GM21390 (cell line): ENCODE measurements around the gene MYO1H.
"Not testable (repeated sequence)": the region's sequence is repeated elsewhere in the genome, so short reads cannot be mapped to it uniquely, and the experiment has no call there.

Experiments used
- ATAC-seq: cut with Tn5 transposase; IDR thresholded peaks from one replicate; pipeline ENCODE4 v1.9.1; 2021; ENCODE audit not compliant: unreplicated experiment

MYO1H gene

DNA sequence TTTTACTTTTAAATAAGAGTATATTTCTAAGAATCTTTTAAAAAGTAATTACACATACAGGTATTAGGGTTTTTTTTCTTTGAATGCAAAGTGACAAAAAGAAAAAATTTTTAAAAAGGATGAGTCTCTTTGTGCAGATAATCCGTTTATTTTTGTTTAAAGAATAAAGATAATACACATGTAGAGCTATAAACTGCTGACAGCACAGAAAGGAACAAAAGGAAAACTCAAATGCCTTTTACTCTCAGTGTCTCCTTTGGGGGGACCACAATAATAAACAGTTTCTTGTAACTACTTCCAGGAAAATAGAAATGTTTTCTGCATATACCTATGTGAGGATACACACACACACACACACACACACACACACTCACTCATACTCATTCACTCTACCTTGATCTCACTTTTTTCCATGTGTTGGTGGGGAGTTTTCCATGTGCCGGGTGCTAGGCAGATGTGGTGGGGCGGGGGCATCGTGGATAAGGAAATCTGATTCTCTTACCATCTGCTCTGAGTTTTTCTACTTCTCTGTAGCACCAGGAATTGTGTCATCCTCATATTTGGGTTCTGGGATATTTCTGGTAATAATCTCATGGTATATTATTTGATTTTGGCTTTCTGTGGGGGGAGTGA, 71.3 kb downstream of the MYO1H start:
- no peak for ATAC-seq

- ATAC-seq, result no peak
These were observed 73.8 kb downstream of the MYO1H start for GRCh38 chr12:109421355-109422087.

DNA sequence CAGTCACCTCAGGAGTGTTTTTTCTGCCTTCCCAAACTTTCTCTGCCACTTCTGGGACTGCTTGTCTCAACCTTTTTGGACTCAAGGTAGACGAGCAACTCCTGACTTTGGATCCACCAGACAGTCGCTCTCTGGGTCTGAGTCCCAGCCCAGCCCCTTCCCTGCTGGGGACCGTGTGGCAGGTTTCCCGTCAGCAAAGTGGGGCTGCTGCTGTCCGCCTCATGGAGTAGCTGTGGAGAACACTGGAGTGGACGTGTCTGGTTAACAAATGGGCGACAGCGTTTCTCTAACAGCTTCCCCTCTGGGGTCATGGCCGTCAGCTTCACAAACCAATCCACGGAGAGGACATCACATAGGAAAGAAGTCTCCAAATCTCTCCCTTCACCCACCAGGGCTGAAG, 74.6 kb downstream of the MYO1H start:
- ATAC-seq, result no peak

- ATAC-seq, result no peak
These were observed 75.7 kb downstream of the MYO1H start for GRCh38 chr12:109423392-109423791.

DNA sequence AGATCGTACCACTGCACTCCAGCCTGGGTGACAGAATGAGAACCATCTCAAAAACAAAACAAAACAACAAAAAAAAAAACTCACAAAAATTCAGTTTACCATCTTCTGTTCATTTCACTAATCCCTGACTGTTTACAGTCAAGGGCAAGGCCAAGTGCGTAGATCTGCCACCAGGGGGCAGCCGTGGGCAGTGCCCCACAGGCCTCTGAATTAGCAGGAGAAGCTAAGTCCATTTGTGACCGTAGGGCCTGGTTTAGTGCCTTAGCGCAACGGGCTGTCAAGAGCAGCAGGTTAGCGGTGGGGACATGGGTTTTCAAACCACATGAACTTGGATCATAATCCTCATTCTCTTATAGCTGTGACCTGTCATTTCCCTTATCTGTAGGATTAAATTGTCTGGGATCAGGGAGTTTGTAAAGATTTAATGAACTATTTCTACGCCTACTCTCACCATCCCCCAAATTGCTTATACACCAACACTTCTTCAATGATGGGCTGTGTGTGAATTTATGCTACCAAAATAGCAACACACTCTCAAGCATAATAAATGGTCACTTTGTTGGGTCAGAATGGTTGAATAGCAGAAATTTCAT, 80.4 kb downstream of the MYO1H start:
- peak; percentile 76 for ATAC-seq

- ATAC-seq, result not testable (repeated sequence)
These were observed 81.1 kb downstream of the MYO1H start for GRCh38 chr12:109428804-109429203.

DNA sequence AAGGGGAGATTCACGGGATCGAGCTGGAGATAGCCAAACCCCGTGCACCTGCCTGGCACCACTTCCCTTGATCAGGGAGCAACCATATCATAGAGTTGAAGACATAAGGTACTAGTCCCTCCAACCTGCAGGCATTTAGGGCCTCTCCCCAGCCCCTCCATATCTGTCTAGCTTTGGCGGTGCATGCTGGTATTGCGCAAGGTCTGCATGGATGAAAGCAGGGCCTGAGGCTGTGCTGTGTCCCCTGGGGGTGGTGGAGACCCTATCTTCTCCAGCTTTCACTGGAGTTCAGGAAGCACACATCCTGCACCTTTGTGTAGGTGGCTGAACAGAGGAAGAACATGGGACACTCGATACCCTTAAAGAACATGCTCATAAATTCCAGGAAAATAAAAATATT, 82.5 kb downstream of the MYO1H start:
- ATAC-seq, result no peak

DNA sequence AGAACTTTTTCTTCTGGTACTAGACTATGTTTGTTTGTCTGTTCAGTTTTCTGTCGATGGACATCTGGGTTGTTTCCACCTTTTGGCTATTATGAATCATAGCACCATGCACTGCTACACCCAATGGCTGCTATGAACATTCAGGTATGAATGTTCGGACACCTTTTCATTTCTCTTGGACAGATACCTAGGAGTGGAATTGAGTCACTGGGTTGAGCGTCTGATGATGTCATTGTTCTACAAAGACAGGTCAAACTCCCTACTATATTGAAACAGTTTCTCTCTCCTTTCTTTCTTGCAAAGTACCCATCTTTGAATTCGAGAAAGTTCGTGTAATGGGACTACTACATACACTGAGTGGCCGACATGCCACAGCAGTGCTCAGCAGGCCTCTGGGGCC, 84.7 kb downstream of the MYO1H start:
- no peak for ATAC-seq

- peak; percentile 53 for ATAC-seq
These were observed 85.2 kb downstream of the MYO1H start for GRCh38 chr12:109432842-109433304.

DNA sequence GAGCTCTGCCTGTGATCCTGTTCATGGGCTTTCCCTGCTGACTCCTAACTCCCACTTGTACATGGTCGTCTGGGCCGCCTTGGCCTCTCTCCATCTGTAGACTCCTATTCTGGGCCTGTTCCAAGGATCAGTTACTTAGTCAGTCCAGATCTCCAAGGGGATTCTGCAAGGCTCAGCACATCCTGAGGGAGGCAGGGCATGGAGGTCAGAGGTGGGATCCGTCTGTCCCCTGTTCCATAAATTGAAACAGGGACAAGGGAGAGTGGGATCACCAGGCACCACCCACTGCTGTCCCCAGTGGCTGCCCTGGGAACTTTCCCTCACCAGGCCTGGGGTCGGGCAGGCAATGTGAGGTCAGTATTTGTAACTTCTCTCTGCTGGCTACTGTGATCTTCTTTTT, 85.9 kb downstream of the MYO1H start:
- ATAC-seq, result no peak

DNA sequence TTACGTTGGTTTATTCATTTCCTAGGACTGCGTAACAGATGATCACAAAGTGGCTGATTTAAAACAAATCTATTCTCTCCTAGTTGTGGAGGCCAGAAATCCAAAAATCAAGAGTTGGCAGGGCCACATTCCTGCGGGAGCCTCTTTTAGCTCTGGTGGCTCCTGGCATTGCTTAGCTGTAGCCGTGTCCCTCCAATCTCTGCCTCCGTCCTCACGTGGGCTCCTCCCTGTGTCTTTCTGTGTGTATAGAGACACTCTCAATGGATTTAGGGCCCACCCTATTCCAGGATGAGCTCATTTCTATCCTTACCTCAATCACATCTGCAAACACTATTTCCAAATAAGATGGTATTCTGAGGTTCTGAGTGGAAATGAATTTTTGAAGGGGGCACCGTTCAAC, 86.9 kb downstream of the MYO1H start:
- no peak for ATAC-seq

DNA sequence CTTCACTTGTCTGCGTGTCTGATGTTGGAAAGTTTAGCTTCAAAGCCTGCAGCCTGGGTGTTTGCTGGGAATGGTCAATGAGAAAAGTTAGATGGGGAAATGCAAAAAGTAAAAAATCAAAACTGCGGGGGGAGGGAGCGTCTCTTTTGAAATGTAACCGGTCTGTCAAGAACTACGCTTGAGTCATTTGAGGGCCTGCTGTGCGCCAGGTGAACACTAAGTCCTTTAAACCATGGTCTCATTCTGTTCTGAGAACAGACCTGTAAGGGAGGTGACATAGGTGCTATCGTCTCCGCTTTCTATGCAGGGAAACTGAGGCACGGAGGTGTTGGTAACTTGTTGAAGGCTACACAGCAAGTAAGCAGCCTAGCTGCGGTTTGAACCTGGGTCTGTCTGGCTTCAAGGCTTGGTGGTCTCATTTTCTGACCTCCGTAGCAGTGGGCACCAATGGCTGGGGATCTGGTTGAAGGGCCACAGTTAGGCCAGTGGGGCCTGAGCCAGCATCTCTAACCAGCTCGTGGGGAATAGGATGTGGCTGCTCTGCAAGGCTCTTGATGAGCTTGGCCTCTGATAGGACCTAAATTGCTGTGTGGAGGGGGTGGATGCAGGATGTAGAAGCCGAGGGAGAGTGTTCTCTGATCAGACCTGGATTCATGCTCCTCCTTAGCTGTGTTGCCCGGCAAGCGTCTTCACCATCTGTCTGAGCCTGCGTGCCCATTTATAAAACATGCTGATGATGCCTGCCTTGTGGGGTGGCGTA, 87.9 kb downstream of the MYO1H start:
- no peak for ATAC-seq

DNA sequence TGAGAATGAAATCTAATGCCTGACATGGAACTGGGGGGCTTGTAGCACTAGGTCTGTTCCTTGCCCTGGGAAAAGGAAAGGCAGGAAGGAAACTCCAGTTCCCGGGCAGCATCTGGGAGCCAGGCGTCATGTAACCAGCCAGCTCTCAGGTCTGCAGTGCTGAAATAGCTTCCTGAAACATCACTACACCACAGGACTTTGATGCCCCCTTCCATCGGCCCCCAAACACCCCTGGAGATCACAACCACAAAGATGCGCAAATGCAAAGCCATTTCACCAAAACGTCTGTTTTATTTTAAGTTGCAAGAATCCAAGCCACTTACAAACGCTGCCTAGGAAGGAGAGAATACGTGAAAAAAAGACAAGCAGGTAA, 88.5 kb downstream of the MYO1H start:
- ATAC-seq, result no peak

- no peak for ATAC-seq
These were observed 91.5 kb downstream of the MYO1H start for GRCh38 chr12:109439181-109439580.

GRCh38 chr12:109439951-109440350, 92.3 kb downstream of the MYO1H start:
- not testable (repeated sequence) for ATAC-seq

- ATAC-seq, result no peak
These were observed 93.3 kb downstream of the MYO1H start for GRCh38 chr12:109440851-109441490.

- no peak for ATAC-seq
These were observed 96.1 kb downstream of the MYO1H start for GRCh38 chr12:109443794-109444193.

- ATAC-seq, result no peak
These were observed 96.6 kb downstream of the MYO1H start for GRCh38 chr12:109444259-109444658.

- ATAC-seq, result no peak
These were observed 97.5 kb downstream of the MYO1H start for GRCh38 chr12:109445191-109445609.

DNA sequence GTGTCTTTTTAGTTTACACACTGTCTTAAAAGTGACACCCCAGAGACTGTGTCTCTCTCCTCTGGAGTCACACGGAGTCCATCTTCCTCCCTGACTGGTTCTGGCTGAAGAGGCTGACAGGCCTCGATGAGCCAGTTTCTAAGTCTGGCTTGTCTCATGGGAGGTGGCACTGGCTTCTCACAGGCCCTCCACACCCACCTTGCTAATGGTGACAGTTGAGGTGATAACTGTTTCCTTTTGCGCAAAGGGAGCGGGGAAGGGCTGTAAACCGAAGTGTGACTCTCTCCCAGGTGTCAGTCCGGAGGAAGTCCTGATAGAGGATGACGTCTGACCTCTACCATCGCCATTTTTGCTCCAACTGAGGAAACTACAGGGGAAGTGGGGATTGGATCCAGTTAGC, 99.2 kb downstream of the MYO1H start:
- no peak for ATAC-seq

- no peak for ATAC-seq
These were observed 99.8 kb downstream of the MYO1H start for GRCh38 chr12:109447482-109447881.
